ENCODE results near the gene CDC42EP5. TPM values are rescaled to one million over a fixed set of nuclear protein-coding genes. Genes with fewer than 3 reads are reported as not detected.
A peak's percentile ranks its signal among the peaks of the same experiment; 100 is the strongest.
"Not testable (repeated sequence)": the region's sequence is repeated elsewhere in the genome, so short reads cannot be mapped to it uniquely, and the experiment has no call there.

The CDC42EP5 gene
- total and polyA plus RNA-seq, 2 donors (not counting 1 experiment from before 2014, with no cell fraction given) = not detected

DNA sequence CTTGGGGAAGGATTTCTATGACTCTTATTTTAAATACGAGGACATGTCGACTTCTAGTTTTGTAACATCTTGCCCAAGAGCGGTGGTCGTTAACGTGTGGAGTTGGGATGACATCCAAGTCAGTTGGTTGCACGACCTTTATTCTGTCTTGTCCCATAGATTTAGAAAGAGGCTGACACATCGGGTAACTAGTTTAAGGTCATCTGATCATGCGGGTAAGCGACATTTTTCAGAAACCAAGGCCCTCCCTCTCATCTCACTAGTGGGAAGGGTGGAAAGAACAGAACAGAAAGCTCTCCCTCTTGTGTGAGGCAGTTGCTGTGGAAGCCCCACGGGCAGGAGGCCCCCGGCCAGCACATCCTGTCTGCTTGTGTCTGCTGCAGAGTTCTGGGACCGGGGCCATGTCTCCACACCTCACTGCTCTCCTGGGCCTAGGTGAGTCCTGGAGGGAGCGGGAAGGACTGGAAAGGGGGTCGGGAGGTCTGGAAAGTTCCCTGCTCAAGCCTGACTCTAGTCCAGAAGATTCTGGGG is 29.5 kb upstream of the CDC42EP5 start, which contains the start of gene LAIR2:
Gene LAIR2, plus strand, starts transcription at position 314 of the 531 bp plus-strand sequence. Its CDS starts 88 bp downstream, at position 402.
- Histone ChIP-seq H2AFZ (ENCODE audit: insufficient read depth, low read depth, low read length, poor library complexity, severe bottlenecking) (no peak within 1 kb of the TSS), H3K27ac (ENCODE audit: low read length in 2 of 2) (no peak within 1 kb of the TSS), H3K4me2 (replicated peaks; ENCODE audit: low read depth, low read length, poor library complexity, severe bottlenecking) (no peak within 1 kb of the TSS), H3K9me3 (ENCODE audit: control extremely low read depth in 1 of 3, control insufficient read depth in 2 of 3, insufficient read depth in 1 of 3, low read length in 2 of 3) (peaks cover 0 to 4% (median 0%) of the 10 kb centered on the region in 3 donors), H3K79me2 (ENCODE audit: control insufficient read depth, insufficient read depth, low read length) (no peaks in the 10 kb centered on the region), H4K20me1 (ENCODE audit: control insufficient read depth, insufficient read depth, low read length, poor library complexity, severe bottlenecking) (no peaks in the 10 kb centered on the region), H3K36me3 (replicated peaks in 1 of 2; ENCODE audit: control extremely low read depth in 1 of 2, control insufficient read depth in 1 of 2, extremely low read depth in 1 of 2, insufficient read depth in 2 of 2, low read length in 1 of 2) (no peaks in the 10 kb centered on the region), H3K9ac (ENCODE audit: low read length) (no peak within 1 kb of the TSS), H3K27me3 (replicated peaks in 1 of 4; ENCODE audit: control extremely low read depth in 1 of 4, control insufficient read depth in 3 of 4, insufficient read depth in 4 of 4, low read length in 3 of 4) (peaks cover 0 to 9% (median under 1%) of the 10 kb centered on the region in 4 experiments), H3K4me3 (ENCODE audit: control extremely low read depth in 1 of 5, extremely low read depth in 1 of 5, insufficient read depth in 1 of 5, low read depth in 2 of 5, low read length in 4 of 5) (peak within 1 kb of the TSS in 2 of 5 experiments; percentile 36 to 41), H3K4me1 (ENCODE audit: control insufficient read depth in 2 of 2, insufficient read depth in 2 of 2, low read length in 2 of 2) (peaks cover 8 to 13% of the 10 kb centered on the region in 2 donors)
- WGBS (ENCODE audit: insufficient coverage) = 77% methylated on average over 7 of the region's 14 CpGs
- ChIA-PET CTCF (no interaction called here), POLR2A (no interaction called here)
- Mint-ChIP-seq H3K4me3 (no peak within 1 kb of the TSS), H3K9me3 (ENCODE audit: insufficient read depth) (no peaks in the 10 kb centered on the region), H3K4me1 (peaks cover 16% of the 10 kb centered on the region), H3K27me3 (peaks cover 34% of the 10 kb centered on the region), H3K27ac (peak within 1 kb of the TSS; percentile 32)
- DNase-seq (no peak), ATAC-seq (ENCODE audit: low read depth) (no peak)
- intact Hi-C loops (cut with micrococcal nuclease) = no loop called here
- no peak for TF ChIP-seq EZH2 (IDR thresholded peaks at IDR 0.05; ENCODE audit: borderline replicate concordance, insufficient read depth, low read depth, low read length, poor library complexity, severe bottlenecking)
- TF ChIP-seq, protein P1, sequence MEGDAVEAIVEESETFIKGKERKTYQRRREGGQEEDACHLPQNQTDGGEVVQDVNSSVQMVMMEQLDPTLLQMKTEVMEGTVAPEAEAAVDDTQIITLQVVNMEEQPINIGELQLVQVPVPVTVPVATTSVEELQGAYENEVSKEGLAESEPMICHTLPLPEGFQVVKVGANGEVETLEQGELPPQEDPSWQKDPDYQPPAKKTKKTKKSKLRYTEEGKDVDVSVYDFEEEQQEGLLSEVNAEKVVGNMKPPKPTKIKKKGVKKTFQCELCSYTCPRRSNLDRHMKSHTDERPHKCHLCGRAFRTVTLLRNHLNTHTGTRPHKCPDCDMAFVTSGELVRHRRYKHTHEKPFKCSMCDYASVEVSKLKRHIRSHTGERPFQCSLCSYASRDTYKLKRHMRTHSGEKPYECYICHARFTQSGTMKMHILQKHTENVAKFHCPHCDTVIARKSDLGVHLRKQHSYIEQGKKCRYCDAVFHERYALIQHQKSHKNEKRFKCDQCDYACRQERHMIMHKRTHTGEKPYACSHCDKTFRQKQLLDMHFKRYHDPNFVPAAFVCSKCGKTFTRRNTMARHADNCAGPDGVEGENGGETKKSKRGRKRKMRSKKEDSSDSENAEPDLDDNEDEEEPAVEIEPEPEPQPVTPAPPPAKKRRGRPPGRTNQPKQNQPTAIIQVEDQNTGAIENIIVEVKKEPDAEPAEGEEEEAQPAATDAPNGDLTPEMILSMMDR (IDR thresholded peaks at IDR 0.05) = no peak

GRCh38 chr19:54498451-54498772 is 25.3 kb upstream of the CDC42EP5 start:
- CTCF ChIA-PET; H3K79me2 ChIP-seq (ENCODE audit: control insufficient read depth, insufficient read depth, low read length); H3K4me1 ChIP-seq (ENCODE audit: control insufficient read depth in 2 of 2, insufficient read depth in 2 of 2, low read length in 2 of 2); H3K27ac Mint-ChIP-seq; H3K9me3 Mint-ChIP-seq (ENCODE audit: insufficient read depth); H3K9me3 ChIP-seq (ENCODE audit: control extremely low read depth in 1 of 3, control insufficient read depth in 2 of 3, insufficient read depth in 1 of 3, low read length in 2 of 3); H3K9ac ChIP-seq (ENCODE audit: low read length); H4K20me1 ChIP-seq (ENCODE audit: control insufficient read depth, insufficient read depth, low read length, poor library complexity, severe bottlenecking); H3K4me2 ChIP-seq (replicated peaks; ENCODE audit: low read depth, low read length, poor library complexity, severe bottlenecking); H3K27ac ChIP-seq (ENCODE audit: low read length in 2 of 2); H3K4me1 Mint-ChIP-seq; POLR2A ChIA-PET; intact Hi-C loops (cut with micrococcal nuclease); DNase-seq; H3K36me3 ChIP-seq (replicated peaks in 1 of 2; ENCODE audit: control extremely low read depth in 1 of 2, control insufficient read depth in 1 of 2, extremely low read depth in 1 of 2, insufficient read depth in 2 of 2, low read length in 1 of 2); H3K4me3 Mint-ChIP-seq; H2AFZ ChIP-seq (ENCODE audit: insufficient read depth, low read depth, low read length, poor library complexity, severe bottlenecking): not testable (repeated sequence)
- H3K27me3 ChIP-seq (replicated peaks in 1 of 4; ENCODE audit: control extremely low read depth in 1 of 4, control insufficient read depth in 3 of 4, insufficient read depth in 4 of 4, low read length in 3 of 4) = peaks cover 0 to 13% (median 3%) of the 10 kb centered on the region in 4 experiments
- peak; percentile 51 for ATAC-seq (ENCODE audit: low read depth)
- H3K4me3 ChIP-seq (ENCODE audit: control extremely low read depth in 1 of 5, extremely low read depth in 1 of 5, insufficient read depth in 1 of 5, low read depth in 2 of 5, low read length in 4 of 5) = peak overlapping the region in 3 of 5 experiments; percentile 22 to 45 (median 43)
- whole genome bisulfite sequencing (ENCODE audit: insufficient coverage) = 74% methylated on average over 5 of the region's 9 CpGs
- H3K27me3 Mint-ChIP-seq = peaks cover 35% of the 10 kb centered on the region

DNA sequence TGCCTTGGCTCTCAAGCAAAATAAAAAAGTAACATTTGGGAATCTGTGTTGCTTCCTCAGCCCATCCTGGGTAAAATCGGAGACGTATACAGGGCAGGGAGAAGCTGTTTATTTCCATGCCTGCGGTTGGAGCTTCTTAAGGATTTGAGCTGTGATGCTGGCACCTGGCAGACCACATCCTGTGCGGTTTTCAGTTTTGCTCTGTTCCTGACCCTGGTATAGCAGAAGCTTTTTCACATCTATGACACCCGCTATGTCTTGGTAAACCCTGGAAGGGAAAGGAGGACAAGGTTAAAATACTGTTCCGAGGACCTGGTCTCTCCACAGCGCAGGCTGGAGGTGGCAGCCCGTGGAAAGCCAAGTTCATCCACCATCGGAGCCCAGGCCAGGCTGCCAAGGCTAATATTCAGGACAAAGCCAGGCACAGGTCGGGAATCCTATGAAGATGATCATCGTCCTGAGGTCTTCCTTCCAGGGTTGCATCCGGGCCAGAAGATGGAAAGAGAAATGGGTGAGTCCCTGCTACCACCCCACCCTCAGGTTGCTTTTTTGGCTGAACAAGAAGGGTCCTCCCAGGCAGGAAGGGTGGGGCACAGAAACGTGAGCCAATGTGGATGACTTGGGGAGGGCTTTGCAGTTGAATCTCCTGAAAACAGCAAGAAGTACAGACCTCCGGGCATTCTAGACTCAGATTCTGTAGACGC is 24.8 kb upstream of the CDC42EP5 start:
- H3K27ac ChIP-seq (ENCODE audit: low read length in 2 of 2); H3K4me1 Mint-ChIP-seq; H3K9ac ChIP-seq (ENCODE audit: low read length); H3K27ac Mint-ChIP-seq; H3K4me1 ChIP-seq (ENCODE audit: control insufficient read depth in 2 of 2, insufficient read depth in 2 of 2, low read length in 2 of 2); H3K36me3 ChIP-seq (replicated peaks in 1 of 2; ENCODE audit: control extremely low read depth in 1 of 2, control insufficient read depth in 1 of 2, extremely low read depth in 1 of 2, insufficient read depth in 2 of 2, low read length in 1 of 2); H3K9me3 ChIP-seq (ENCODE audit: control extremely low read depth in 1 of 3, control insufficient read depth in 2 of 3, insufficient read depth in 1 of 3, low read length in 2 of 3); H3K9me3 Mint-ChIP-seq (ENCODE audit: insufficient read depth); POLR2A ChIA-PET; H3K79me2 ChIP-seq (ENCODE audit: control insufficient read depth, insufficient read depth, low read length); CTCF ChIA-PET; H3K4me2 ChIP-seq (replicated peaks; ENCODE audit: low read depth, low read length, poor library complexity, severe bottlenecking); intact Hi-C loops (cut with micrococcal nuclease); H4K20me1 ChIP-seq (ENCODE audit: control insufficient read depth, insufficient read depth, low read length, poor library complexity, severe bottlenecking); H3K4me3 Mint-ChIP-seq; DNase-seq; H2AFZ ChIP-seq (ENCODE audit: insufficient read depth, low read depth, low read length, poor library complexity, severe bottlenecking): not testable (repeated sequence)
- ATAC-seq (ENCODE audit: low read depth) = peak; percentile 49
- Histone ChIP-seq H3K27me3 (replicated peaks in 1 of 4; ENCODE audit: control extremely low read depth in 1 of 4, control insufficient read depth in 3 of 4, insufficient read depth in 4 of 4, low read length in 3 of 4) (peaks cover 0 to 13% (median 5%) of the 10 kb centered on the region in 4 experiments), H3K4me3 (ENCODE audit: control extremely low read depth in 1 of 5, extremely low read depth in 1 of 5, insufficient read depth in 1 of 5, low read depth in 2 of 5, low read length in 4 of 5) (peak overlapping the region in 3 of 5 experiments; percentile 22 to 45 (median 43))
- peaks cover 39% of the 10 kb centered on the region for H3K27me3 Mint-ChIP-seq
- WGBS (ENCODE audit: insufficient coverage) = no CpG with 5 or more reads among the region's 15 CpGs

Data from B cell (primary cell).